Epithelial cell of proximal tubule (primary cell): Measurements from ENCODE around the gene DPM1. TPM values are rescaled to one million over a fixed set of nuclear protein-coding genes. Genes with fewer than 3 reads are reported as not detected.

Experiments used
- DNase-seq: peaks from one replicate; pipeline ENCODE4 v3.0.0-alpha.2; 2011; ENCODE audit warnings: low read depth
- H3K4me3 ChIP-seq: 2 replicates; pipeline ENCODE4 v1.5.1; 2011; ENCODE audit warnings: low read depth, mild to moderate bottlenecking, low read length
- total RNA-seq: library from RNA; depleted of rRNA; stranded (reverse); fragments of >200 nt; gene quantifications from 2 replicates; pipeline ENCODE4 v1.2.3, GENCODE V29; 2015
- TF ChIP-seq, protein P1 (sequence below): conservative IDR thresholded peaks from 2 replicates; pipeline ENCODE4 v1.5.1; 2012; ENCODE audit warnings: low read depth, mild to moderate bottlenecking, low read length

Gene DPM1
- 72.8 and 74.3 TPM in 2 replicates for total RNA-seq

GRCh38 chr20:50957798-50958614 is at the start of gene DPM1:
Gene DPM1 (minus strand): TSS chr20:50958532. CDS start chr20:50958523, 9 bp downstream.
- TF ChIP-seq, protein P1, sequence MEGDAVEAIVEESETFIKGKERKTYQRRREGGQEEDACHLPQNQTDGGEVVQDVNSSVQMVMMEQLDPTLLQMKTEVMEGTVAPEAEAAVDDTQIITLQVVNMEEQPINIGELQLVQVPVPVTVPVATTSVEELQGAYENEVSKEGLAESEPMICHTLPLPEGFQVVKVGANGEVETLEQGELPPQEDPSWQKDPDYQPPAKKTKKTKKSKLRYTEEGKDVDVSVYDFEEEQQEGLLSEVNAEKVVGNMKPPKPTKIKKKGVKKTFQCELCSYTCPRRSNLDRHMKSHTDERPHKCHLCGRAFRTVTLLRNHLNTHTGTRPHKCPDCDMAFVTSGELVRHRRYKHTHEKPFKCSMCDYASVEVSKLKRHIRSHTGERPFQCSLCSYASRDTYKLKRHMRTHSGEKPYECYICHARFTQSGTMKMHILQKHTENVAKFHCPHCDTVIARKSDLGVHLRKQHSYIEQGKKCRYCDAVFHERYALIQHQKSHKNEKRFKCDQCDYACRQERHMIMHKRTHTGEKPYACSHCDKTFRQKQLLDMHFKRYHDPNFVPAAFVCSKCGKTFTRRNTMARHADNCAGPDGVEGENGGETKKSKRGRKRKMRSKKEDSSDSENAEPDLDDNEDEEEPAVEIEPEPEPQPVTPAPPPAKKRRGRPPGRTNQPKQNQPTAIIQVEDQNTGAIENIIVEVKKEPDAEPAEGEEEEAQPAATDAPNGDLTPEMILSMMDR: no peak
- H3K4me3 ChIP-seq: peak within 1 kb of the TSS; percentile 72
- DNase-seq: no peak

DNA sequence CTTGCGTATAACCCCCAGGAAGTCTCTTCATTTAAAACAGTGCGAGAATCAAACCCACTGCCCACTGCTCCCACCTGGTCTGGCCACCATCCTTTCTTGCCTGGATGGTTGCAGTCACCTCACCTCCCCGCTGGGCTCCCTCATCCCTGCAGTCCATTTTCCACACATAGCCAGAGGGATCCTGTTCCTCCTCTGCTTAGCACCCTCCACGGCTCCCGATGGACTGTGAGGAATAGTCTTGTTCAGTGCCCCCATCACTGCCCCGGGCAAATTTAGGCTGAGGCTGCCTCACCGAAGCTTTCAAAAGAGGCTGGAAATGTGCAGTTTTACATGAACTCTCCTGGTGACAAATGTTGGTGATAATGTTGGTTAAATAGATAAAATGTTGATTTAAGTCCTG is 46.9 kb upstream of the DPM1 start:
- TF ChIP-seq, protein P1: no peak
- H3K4me3 ChIP-seq: no peak overlapping the region
- DNase-seq: no peak

GRCh38 chr20:51004781-51005180 is 46.4 kb upstream of the DPM1 start:
- TF ChIP-seq, protein P1: no peak
- no peak overlapping the region for H3K4me3 ChIP-seq
- DNase-seq: no peak

DNA sequence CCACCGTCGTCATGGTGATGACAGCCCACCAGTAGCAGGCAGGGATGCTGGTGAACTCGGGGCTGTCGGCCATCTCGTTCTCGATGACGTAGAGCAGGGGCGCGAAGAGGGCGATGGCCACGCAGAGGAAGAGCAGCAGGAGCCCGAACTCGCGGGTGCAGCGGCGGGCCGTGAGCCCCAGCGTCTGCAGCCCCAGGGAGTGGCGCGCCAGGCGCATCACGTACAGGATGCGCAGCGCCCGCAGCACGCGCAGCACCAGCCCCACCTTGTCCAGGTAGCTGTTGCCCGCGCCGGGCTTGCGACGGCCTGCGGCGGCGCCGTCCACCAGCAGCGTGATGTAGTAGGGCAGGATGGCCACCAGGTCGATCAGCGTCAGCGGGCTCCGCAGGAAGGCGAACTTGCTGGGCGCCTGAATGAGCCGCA is 46.0 kb upstream of the DPM1 start:
- DNase-seq: no peak
- H3K4me3 ChIP-seq: no peak overlapping the region
- TF ChIP-seq, protein P1: no peak

DNA sequence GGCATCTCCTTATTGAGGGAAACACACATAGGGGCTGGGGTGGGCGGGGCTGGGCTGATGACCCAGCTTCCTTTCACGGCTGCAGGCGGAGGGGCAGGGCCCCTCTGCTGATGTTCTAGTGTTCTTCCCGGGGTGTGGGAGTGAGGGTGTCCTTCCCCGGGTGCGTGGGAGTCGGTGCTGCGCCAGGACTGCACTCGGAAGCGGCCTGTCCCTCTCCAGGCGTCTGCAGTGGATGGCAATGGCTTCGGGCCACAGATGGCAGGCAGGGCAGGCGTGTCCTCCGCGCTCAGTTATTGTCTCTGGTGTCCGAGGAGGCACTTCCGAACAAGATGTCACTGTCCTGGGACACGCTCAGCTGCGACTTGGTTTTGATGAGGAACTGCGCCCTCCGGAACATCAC is 45.4 kb upstream of the DPM1 start:
- TF ChIP-seq, protein P1: no peak
- DNase-seq: no peak
- H3K4me3 ChIP-seq: no peak overlapping the region

DNA sequence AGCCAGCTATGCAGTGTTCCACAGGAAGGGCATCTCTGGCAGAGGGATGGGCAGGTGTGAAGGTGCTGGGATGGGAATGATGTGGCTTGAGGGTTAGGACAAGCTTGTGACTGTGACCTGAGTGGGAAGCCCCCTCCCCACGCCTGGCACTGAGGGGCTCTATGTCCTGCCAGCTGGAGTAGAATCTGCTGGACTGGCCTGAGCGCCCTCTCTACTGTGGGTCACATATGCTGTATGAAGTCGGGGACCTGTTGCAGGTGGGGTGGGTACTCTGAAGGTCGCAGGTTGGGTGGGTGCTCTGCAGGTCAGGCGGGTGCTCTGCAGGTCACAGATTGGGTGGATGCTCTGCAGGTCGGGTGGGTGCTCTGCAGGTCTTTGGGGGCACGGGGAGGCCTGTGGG is 44.3 kb upstream of the DPM1 start:
- no peak overlapping the region for H3K4me3 ChIP-seq
- TF ChIP-seq, protein P1: no peak
- DNase-seq: no peak
